Hippocampal formation (tissue), 2 donors: Measurements from ENCODE around the gene AP4E1.
"Not testable (repeated sequence)": the region's sequence is repeated elsewhere in the genome, so short reads cannot be mapped to it uniquely, and the experiment has no call there.

Experiments used
- DNase-seq, 2 donors: peaks; one replicate each; lab custom pipeline; 2025; lab: John Stamatoyannopoulos, UW

The AP4E1 gene

DNA sequence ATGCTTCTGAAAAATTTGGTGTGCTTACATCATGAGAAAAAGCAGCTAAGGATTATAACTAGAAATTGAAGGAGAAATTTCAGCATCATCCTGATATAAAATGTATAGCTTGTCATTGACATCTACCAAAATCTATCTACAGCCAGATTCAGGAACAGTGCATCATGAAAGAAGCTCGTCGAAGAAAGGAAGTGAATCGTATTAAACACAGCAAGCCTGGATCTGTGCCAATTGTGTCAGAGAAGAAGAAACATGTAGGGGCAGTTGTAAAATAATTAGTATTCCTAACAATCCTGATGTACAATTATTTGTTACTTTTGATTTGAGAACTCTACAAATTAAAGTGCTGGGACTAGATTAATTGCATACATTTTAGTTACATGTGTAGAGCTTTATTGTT lies 37.2 kb downstream of the AP4E1 start:
- no peak for DNase-seq

DNA sequence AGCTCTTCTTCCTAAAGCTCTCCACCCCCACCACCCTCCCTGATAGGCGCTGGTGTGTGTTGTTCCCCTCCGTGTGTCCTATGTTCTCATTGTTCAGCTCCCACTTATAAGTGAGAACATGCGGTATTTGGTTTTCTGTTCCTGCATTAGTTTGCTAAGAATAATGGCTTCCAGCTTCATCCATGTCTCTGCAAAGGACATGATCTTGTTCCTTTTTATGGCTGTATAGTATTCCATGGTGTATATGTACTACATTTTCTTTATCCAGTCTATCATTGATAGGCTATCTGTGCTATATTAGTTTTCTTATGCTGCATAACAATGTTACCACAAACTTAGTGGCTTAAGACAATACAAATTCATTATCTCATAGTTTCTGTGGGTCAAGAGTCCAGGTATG lies 42.3 kb downstream of the AP4E1 start:
- DNase-seq: not testable (repeated sequence)

DNA sequence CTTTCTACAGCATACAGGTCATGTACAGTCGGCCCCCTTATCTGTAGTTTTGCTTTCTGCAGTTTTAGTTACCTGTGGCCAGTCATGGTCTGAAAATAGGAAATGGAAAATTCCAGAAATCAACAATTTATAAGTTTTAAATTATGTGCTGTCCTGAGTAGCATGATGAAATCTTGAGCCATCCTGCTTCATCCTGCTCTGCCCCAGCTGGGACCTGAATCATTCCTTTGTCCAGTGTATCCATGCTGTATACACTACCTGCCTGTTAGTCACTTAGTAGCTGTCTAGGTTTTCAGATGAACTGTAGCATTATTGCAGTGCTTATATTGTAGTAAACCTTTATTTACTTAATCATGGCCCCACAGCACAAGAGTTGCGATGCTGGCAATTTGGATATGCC lies 44.8 kb downstream of the AP4E1 start:
- no peak for DNase-seq

DNA sequence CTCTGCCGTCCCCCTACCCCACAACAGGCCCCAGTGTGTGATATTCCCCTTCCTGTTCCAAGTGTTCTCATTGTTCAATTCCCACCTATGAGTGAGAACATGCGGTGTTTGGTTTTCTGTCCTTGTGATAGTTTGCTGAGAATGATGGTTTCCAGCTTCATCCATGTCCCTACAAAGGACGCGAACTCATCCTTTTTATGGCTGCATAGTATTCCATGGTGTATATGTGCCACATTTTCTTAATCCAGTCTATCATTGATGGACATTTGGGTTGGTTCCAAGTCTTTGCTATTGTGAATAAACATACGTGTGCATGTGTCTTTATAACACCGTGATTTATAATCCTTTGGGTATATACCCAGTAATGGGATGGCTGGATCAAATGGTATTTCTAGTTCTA lies 46.4 kb downstream of the AP4E1 start:
- not testable (repeated sequence) for DNase-seq

DNA sequence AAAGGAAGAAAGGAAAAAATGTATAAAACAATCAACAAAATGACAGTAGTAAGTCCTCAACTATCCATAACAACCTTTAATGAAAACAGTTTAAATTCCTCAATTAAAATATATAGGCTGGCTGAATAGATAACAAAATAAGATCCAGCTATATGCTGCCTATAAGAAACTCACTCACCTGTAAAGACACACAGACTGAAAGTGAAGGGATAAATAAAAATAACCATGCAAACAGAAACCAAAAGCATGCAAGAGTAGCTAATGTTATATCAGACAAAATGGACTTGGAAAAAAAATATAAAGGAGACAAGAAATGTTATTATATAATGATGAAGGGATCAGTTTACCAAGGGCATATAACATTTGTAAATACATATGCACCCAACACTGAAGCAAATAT lies 51.2 kb downstream of the AP4E1 start:
- no peak for DNase-seq

DNA sequence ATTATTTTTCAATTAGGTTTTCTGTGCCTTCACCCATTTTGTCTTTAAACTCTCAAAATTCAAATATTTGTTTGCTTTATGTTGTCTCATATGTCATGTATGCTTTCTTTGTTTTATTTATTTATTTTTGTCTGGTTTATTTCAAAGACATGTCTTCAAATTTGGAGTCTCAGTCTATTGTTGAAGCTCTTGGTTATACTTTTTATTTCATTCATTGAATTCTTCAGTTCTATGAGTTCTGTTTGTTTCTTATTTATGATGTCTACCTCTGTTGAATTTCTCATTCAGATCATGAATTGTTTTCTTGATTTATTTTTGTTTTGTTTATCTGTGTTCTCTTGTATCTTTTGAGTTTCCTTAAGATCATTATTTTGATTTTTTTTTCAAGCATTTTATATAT lies 55.6 kb downstream of the AP4E1 start:
- no peak for DNase-seq

DNA sequence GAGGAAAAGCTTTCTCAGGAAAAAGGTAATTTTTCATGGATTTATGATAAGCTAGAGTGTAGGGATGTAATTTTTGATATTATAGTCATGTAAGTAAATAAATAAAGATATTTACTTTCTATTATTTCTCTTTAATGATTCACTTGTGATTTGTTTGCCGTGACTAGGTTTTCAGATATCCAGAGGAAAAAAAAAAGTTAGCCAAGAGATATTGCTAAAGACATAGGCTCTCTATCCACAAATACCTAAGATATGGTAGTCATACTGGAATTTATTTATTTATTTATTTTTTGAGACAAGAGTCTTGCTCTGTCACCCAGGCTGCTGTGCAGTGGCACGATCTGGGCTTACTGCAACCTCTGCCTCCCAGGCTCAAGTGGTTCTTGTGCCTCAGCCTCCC lies 59.9 kb downstream of the AP4E1 start:
- DNase-seq: no peak

DNA sequence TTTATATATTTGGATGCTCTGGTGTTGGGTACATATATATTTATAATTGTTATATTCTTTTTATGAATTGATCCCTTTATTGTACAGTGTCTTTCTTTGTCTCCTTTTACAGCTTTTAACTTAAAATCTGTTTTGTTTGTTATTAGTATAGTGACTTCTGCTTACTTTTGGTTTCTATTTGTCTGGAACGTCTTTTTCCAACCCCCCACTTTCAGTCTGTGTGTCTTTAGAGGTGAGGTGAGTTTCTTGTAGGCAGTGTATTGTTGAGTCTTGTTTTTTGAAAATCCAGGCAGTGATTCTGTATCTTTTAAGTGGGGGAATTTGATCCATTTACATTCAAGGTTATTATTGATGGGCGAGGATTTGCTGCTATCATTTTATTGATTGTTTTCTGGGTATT lies 62.0 kb downstream of the AP4E1 start:
- DNase-seq: no peak

DNA sequence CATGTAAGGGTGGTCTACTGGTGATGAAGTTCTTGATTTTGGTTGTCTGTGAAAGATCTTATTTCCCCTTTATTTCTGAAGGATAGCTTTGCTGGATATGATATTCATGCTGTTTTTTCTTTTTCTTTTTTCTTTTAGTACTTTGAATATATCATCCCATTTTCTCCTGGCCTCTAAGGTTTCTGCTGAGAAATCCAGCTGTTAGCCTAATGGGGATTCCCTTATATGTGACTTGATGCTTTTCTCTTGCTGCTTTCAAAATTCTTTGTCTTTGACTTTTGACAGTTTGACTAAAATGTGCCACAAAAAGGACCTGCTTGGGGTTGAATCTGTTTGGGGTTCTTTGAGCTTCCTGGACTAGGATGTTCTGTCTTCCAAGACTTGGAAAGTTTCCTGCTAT lies 62.6 kb downstream of the AP4E1 start:
- no peak for DNase-seq

DNA sequence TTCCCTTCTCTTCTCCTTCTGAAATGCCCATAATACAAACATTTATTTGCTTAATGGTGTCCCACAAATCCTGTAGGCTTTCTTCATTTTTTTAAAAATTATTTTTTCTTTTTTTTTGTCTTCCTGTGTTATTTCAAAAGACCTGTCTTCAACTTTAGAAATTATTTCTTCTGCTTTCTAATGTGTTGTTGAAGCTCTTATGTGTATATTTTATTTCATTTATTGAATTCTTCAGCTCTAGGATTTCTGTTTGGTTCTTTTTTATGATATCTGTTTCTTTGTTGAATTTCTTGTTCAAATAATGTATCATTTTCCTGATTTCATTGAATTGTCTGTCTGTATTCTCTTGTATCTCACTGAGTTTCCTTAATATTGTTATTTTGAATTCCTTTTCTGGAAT lies 63.1 kb downstream of the AP4E1 start:
- no peak for DNase-seq

DNA sequence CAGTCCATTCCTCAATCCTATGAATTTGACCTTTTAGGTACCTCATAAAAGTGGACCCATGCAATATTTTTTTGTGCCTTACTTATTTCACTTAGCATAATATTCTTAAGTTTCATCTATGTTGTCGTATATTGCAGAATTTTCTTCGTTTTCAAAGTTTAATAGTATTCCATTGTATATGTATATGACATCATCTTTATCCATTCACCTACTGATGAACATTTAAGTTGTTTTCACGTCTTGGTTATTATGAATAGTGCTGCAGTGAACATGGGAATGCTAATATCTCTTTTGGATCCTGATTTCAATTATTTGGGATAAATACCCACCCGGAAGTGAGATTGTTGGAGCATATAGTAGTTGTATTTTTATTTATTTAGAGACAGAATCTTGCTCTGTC lies 65.1 kb downstream of the AP4E1 start:
- DNase-seq: no peak

DNA sequence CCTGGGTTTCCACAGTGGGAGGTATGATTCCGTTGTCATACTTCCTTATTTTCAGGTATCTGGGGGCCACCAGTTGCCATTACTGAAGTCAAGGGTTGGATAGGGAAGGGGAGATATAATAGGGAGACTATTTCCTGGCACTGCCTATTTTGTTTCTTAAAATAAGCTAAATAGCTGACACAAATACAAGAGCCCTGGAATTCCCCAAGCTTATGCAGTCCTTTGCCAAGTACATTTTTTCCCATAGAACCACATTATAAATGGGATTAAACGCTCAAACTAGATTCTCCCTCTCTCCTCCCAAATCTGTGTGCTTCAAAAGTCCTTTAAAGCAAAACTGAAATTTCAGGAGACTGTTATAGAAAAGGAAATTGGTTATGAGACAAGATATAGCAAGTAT lies 68.7 kb downstream of the AP4E1 start:
- no peak for DNase-seq

DNA sequence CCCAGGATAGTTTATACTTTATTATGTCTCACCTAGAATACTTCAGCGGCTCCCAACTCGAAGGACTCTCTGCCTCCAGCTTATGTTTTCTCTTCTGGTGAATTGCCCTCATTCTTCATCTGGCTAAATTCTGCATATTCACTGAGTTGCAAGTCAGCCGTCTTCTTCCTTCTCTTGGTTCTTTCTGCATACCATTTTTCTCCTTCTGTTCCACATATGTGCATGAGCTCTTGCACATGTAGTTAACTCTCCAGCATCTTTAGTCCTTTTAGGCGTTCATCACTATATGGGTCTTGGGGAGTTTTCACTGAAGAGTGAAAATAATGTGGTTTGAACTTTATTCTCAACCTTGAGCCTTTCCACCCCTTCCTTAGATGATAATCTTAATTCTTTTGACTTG lies 70.1 kb downstream of the AP4E1 start:
- DNase-seq: no peak

DNA sequence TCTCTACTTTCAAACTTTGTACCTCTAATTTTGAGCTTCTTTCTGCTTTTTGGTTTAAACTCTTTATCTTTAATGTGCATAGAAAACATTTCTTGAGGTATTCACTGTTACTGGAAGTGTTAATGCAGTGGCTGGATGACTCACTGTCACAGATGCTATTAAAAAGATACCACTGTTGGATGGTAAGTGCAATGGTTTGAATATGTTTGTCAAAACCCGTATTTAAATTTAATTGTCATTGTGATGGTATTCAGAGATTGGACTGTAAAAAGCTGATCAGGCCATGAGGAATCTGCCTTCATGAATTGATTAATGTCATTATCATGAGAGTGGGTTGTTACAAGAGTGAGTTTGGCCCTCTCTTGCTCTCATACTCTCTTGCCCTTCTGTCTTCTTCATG lies 70.6 kb downstream of the AP4E1 start:
- no peak for DNase-seq

DNA sequence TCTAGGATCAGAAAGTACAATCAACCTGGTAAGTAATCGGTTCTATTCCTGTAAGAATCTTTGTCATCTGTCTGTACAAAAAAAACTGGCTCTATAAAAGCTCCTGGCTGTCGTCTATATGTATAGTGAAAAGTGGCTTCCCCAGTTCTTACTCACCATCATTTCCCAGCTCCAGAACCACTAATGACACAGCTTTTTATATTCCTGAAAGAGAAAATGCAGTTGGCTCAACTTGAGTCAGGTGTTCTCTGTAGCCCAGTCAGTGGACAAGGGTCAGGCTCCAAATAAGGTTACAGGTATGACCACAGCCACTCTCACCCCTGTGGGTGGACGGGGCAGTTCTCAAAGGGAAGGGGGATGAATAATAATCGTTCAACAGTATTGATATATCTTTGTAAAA lies 85.1 kb downstream of the AP4E1 start:
- no peak for DNase-seq

DNA sequence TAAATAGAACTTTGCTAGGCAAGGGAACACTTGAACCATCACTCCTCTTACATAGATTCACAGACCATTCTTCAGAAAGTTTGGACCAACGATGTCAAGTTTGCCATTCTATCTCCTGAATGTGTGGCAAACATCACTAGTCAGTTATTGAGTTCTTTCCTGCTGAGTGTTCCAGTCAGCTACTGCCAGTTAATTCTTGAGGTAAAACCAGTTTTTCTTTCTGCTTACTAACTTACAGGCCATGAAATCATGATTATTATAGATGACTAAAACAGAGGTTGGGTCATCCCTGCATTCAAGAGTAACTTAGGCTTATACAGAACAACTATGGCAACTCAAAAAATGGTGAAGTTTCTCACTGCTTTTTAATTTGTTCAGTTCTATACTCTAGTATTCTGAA lies 88.2 kb downstream of the AP4E1 start:
- no peak for DNase-seq

DNA sequence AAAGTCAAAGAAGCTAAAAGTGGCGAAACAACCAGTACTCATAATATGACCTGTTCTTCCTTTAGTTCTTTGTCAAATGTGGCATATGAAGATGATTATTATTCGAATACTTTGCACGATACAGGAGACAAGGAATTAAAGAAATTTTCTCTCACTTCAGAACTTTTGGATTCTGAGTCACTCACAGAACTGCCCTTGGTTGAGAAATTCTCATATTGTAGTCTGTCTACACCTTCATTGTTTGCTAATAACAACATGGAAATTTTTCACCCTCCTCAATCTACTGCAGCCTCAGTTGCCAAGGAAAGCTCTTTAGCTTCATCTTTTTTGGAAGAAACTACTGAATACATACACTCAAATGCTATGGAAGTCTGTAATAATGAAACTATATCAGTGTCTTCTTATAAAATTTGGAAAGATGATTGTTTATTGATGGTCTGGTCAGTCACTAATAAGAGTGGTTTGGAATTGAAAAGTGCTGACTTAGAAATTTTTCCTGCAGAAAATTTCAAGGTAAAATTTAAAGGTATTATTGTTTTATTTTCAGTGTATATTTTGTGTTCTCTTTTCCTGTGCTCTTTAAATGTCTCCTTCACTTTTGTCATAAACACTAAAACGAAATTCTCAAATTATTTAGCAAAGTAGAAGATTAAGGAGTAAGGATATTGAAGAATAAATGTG lies 89.0 kb downstream of the AP4E1 start:
- no peak for DNase-seq

DNA sequence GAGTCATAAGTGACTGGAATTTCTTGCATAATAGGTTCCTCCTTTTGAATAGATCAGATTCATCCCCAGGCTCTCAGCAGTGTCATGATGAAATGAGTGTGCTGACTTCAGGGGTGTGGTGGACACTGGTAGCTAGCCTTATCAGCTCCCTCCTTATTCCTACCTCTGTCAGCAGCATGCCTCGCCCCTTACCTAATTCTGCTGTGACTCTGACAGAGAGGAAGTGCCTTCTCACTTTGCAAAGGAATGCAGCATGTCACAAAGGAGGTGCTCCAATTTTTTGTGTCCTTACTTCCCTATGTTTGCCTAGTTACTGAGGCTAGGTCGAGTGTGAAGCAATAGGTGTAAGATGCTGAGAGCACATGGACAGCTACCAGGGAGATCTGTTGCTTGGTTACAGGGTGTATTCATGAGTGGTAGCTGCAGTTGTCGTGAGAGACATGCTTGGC lies 95.6 kb downstream of the AP4E1 start:
- no peak for DNase-seq

DNA sequence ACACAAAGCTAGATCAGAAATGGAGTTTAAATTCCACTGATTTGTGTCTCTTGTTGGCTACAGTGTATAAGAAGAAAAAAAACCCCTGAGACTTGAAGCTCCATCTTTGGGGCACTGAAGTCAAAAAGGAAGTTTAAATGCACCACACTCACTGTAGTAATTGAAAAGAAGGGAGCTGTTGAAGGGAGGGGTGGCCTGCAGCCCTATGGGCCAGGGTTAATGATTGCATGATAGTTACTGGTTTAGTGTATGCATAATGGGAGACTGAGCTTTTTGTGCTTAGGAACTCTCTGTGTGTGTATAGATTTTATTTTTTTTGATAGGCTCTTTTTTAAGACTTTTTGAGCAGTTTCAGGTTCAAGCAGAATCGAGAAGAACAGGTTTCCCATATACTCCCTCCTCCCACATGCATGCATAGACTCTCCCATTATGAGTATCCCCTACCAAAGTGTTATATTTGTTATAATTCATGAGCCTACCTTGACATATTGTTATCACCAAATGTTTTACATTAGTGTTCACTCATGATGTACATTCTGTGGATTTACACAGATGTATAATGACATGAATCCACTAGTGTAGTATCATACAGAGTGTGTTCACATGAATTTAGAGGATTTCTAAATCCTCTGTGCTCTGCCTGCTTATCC lies 98.0 kb downstream of the AP4E1 start:
- no peak for DNase-seq

DNA sequence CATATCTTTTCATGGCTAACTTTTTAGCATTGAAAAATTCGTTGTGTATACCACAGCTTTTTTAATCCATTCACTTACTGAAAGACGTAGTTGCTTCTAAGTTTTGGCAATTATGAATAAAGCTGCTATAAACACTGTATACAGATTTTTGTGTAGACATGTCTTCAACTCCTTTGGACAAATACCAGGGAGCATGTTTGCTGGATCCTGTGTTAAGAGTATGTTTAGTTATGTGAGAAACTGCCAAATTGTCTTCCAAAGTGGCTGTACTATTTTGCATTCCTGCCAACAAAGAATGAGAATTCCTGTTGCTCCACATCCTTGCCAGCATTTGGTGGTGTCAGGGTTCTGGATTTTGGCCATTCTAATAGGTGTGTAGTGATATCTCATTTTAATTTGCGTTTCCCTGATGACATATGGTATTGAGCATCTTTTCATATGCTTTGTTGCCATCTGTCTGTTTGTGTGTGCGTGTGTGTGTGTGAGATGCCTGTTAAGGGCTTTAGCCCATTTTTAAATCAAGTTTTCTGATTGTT lies 98.7 kb downstream of the AP4E1 start:
- no peak for DNase-seq

DNA sequence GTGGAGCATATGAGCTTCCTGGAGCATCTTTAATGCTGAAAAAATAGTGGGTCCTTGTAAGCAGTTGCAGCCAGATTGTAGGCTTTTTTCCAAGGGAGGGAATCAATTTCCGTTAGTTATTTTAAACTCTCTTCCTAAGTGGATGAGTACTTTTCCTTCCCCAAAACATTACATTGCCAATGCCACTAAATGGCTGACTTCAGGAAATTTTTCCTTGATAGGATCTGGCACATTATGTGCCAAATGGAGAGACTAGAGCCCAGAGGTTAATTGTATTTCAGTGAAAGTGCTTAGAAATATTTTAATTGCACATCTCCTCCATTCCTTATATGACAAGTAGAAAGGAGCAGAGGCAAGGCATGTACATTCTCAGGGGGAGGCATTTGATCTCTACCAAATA lies 102.7 kb downstream of the AP4E1 start:
- no peak for DNase-seq

DNA sequence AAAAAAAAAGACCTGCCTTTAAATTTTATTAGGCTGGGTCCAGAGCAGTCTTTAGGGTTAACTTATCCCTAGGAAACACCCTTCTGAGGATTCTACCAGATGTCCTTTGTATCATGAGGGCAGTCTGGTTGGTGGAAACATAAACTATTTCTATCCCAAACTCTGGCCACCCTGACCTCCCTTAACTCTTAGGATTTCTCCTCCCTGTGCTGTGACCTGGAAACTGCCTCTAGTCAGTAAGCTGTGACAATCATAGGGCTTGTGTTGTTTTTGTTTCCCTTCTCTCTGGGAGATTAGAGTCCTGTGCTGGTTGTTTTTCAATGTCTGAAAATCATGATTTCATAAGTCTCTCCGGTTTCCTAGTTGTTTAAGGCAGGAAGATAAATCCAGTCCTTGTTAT lies 108.1 kb downstream of the AP4E1 start:
- DNase-seq: no peak

DNA sequence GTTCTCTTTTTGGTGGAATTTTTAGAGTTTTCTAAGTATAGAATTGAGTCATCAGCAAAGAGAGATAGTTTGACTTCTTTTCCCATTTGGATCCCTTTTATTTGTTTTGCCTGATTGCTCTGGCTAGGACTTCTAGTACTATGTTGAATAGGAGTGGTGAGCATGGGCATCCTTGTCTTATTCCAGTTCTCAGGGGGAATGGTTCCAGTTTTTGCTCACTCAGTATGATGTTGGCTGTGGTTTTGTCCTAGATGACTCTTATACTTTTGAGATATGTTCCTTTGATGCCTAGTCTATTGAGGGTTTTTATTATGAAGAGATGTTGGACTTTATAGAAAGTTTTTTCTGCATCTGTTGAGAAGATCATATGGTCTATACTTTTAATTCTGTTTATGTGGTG lies 113.7 kb downstream of the AP4E1 start:
- no peak for DNase-seq

DNA sequence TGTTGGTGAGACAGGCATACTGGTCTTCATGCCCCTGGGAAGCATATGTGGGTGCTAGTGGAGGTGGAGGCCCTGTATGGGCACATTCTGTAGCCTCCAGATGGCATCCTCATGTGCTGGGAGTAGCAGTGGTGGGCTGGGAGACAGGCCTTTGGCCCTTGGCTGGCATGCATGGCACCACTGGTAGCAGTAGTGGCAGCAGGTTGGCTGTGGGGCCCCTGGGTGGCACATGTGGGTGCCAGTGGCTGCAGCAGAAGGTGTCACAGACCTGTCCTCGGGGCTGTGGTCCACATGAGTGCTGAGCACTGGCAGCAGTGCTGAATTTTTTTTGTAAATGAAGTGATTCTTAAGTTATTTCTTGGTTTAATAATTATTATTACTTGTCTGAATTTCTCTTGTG lies 115.0 kb downstream of the AP4E1 start:
- DNase-seq: no peak
